HepG2 (cell line): ENCODE measurements around the gene TRMT1. TPM values are rescaled to one million over a fixed set of nuclear protein-coding genes. Genes with fewer than 3 reads are reported as not detected.

Experiments used
- ATAC-seq: fragments of 200-7000 bp; cut with Tn5 transposase; 3 replicates; pipeline ENCODE4 v1.9.1; 2020; ENCODE audit warnings: mild to moderate bottlenecking, moderate library complexity
- BruUV-seq: library from RNA; stranded (reverse); fragments of 400-500 nt; replicated peaks from 2 replicates; lab custom pipeline; 2021; lab: Mats Ljungman, UMichigan
- CTCF ChIA-PET: fragments of 300-600 bp; formaldehyde crosslinking; extraction: SDS; loops from one replicate; lab custom pipeline; 2021; ENCODE audit warnings: low total read pairs, inconsistent platforms, low intra/inter-chr PET ratio; lab: Yijun Ruan, JAX
- POLR2A ChIA-PET: fragments of 350-600 bp; sonication (Branson Sonifier 250); formaldehyde crosslinking; loops from one replicate; lab custom pipeline; 2020; ENCODE audit warnings: antibody characterized with exemption, inconsistent platforms; lab: Yijun Ruan, JAX
- DNase-seq: peaks from one replicate; pipeline ENCODE4 v3.0.0-alpha.2; 2015; ENCODE audit warnings: low spot score
- FAIRE-seq: peaks from 3 replicates; lab custom pipeline; 2011; peaks lifted over from hg19 to GRCh38; lab: Jason Lieb, UNC
- H2AFZ ChIP-seq: one replicate; pipeline ENCODE4 v1.6.1; 2011; ENCODE audit warnings: low read length, inconsistent platforms
- H3K27ac ChIP-seq: fragments of 300-600 bp; 3 replicates; pipeline ENCODE4 v1.8.0; 2011; ENCODE audit warnings: mixed run types, mild to moderate bottlenecking, mixed read lengths, low read length, inconsistent platforms; ENCODE audit not compliant: insufficient read depth; ENCODE audit errors: extremely low read length
- H3K27me3 ChIP-seq, 2 experiments: fragments of 200-600 bp in 1 of 2; 2 replicates in 1 of 2; 3 replicates in 1 of 2; pipeline versions ENCODE4 v1.6.0 to v1.8.0; 2011; ENCODE audit warnings: low read length in 2 of 2, mild to moderate bottlenecking in 2 of 2, moderate library complexity in 2 of 2, inconsistent platforms in 1 of 2; ENCODE audit not compliant: insufficient read depth in 2 of 2, control insufficient read depth in 1 of 2
- H3K36me3 ChIP-seq, 2 experiments: fragments of 200-600 bp in 1 of 2; replicated peaks in 1 of 2; 2 replicates in 1 of 2; 3 replicates in 1 of 2; pipeline versions ENCODE4 v1.5.1 to v1.8.0; 2011; ENCODE audit warnings: low read length in 2 of 2, inconsistent platforms in 1 of 2; ENCODE audit not compliant: insufficient read depth in 2 of 2, control insufficient read depth in 1 of 2
- H3K4me1 ChIP-seq: 2 replicates; pipeline ENCODE4 v1.5.1; 2012; ENCODE audit warnings: low read length, inconsistent platforms; ENCODE audit not compliant: insufficient read depth
- H3K4me2 ChIP-seq: 2 replicates; pipeline ENCODE4 v1.6.0; 2011; ENCODE audit warnings: low read depth, low read length, inconsistent platforms
- H3K4me3 ChIP-seq, 3 experiments: fragments of 200-600 bp in 1 of 3; sonication (generic), shearing (Covaris generic) in 1 of 3; replicated peaks in 1 of 3; 2 replicates each; pipeline ENCODE4 v1.5.1; 2011 to 2016; ENCODE audit warnings: low read length in 3 of 3, inconsistent platforms in 2 of 3, low read depth in 2 of 3, mild to moderate bottlenecking in 2 of 3, control low read depth in 1 of 3, mixed read lengths in 1 of 3; ENCODE audit not compliant: insufficient read depth in 1 of 3
- H3K79me2 ChIP-seq: one replicate; pipeline ENCODE4 v1.6.1; 2011; ENCODE audit warnings: low read length, inconsistent platforms; ENCODE audit not compliant: insufficient read depth
- H3K9ac ChIP-seq: 2 replicates; pipeline ENCODE4 v1.6.0; 2011; ENCODE audit warnings: mild to moderate bottlenecking, low read depth, low read length, inconsistent platforms; ENCODE audit not compliant: insufficient read depth
- H3K9me3 ChIP-seq: 2 replicates; pipeline ENCODE4 v1.5.1; 2012; ENCODE audit warnings: mild to moderate bottlenecking, low read length
- H4K20me1 ChIP-seq: 2 replicates; pipeline ENCODE4 v1.6.0; 2011; ENCODE audit warnings: inconsistent platforms, mild to moderate bottlenecking, low read length, moderate library complexity; ENCODE audit not compliant: insufficient read depth
- ARHGAP35 ChIP-seq: sonication (generic); formaldehyde crosslinking; IDR thresholded peaks from 2 replicates; pipeline ENCODE4 v1.9.0; 2022; ENCODE audit warnings: mild to moderate bottlenecking, inconsistent platforms, moderate library complexity, missing genetic modification reagents, borderline replicate concordance
- GATAD2A ChIP-seq: IDR thresholded peaks from 2 replicates; pipeline ENCODE4 v1.6.1; 2016
- HES4 ChIP-seq: sonication (generic); formaldehyde crosslinking; IDR thresholded peaks from 2 replicates; pipeline ENCODE4 v1.9.0; 2021; ENCODE audit warnings: mild to moderate bottlenecking, missing genetic modification reagents, borderline replicate concordance
- HMG20A ChIP-seq: IDR thresholded peaks from 2 replicates; pipeline ENCODE4 v1.6.1; 2016; ENCODE audit warnings: borderline replicate concordance
- HOXA9 ChIP-seq: sonication (generic); formaldehyde crosslinking; IDR thresholded peaks from 2 replicates; pipeline ENCODE4 v1.8.1; 2022; ENCODE audit warnings: missing genetic modification reagents, mild to moderate bottlenecking, moderate library complexity, borderline replicate concordance
- PLRG1 ChIP-seq: fragments of 450-650 bp; conservative IDR thresholded peaks from 2 replicates; pipeline ENCODE4 v1.6.1; 2016
- TFDP1 ChIP-seq: IDR thresholded peaks from 2 replicates; pipeline ENCODE4 v1.6.1; 2016; ENCODE audit warnings: missing compliant biosample characterization, missing genetic modification reagents, borderline replicate concordance
- XRCC5 ChIP-seq: fragments of 200-400 bp; formaldehyde crosslinking; optimal IDR thresholded peaks from 2 replicates; pipeline ENCODE3; 2017; ENCODE audit warnings: mild to moderate bottlenecking, low read length
- WGBS: methylation state at CpG from one replicate; pipeline ENCODE4 v1.1.6; 2017; ENCODE audit warnings: low lambda C conversion rate; 5-methylcytosine and 5-hydroxymethylcytosine counted together
- in situ Hi-C: cut with HindIII; loops from 2 replicates; pipeline ENCODE4 v1.10.0; 2017; ENCODE audit warnings: low pct_unique_long_range_greater_than_20kb; ENCODE audit not compliant: extremely low pct_ligation_motif_present
- intact Hi-C: fragments of 100-400 bp; cut with micrococcal nuclease; formaldehyde crosslinking; loops from one replicate; pipeline ENCODE4 v1.10.0; 2022; ENCODE audit not compliant: unreplicated experiment
- polyA plus RNA-seq, 8 experiments: library from polyadenylated mRNA; depleted of rRNA in 3 of 8; stranded (reverse) in 7 of 8; unstranded in 1 of 8; fragments of >200 nt; fragmentation: Illumina TruSeq in 4 of 8; extraction: Trizol in 4 of 8; gene quantifications; 2 replicates each; pipeline versions ENCODE4 v1.2.1 to v1.2.3, GENCODE V29; 2011 to 2016; ENCODE audit warnings: low read depth in 4 of 8, missing spikeins in 1 of 8, mixed read lengths in 1 of 8; ENCODE audit not compliant: insufficient read depth in 1 of 8
- total RNA-seq, 5 experiments: library from RNA; depleted of rRNA; stranded (reverse); fragments of >200 nt; fragmentation: Illumina TruSeq; extraction: Trizol; gene quantifications; 2 replicates each; pipeline ENCODE4 v1.2.3, GENCODE V29; 2016; ENCODE audit warnings: low read depth in 1 of 5
- TF ChIP-seq, protein P1 (sequence below): sonication (generic); formaldehyde crosslinking; IDR thresholded peaks from 2 replicates; pipeline ENCODE4 v1.5.1; 2020; ENCODE audit warnings: mild to moderate bottlenecking, moderate library complexity, missing genetic modification reagents
- TF ChIP-seq, protein P2 (sequence below): sonication (generic); formaldehyde crosslinking; IDR thresholded peaks from 2 replicates; pipeline ENCODE4 v1.5.1; 2020; ENCODE audit warnings: missing genetic modification reagents, mild to moderate bottlenecking, borderline replicate concordance
- TF ChIP-seq, protein P3 (sequence below): sonication (generic); formaldehyde crosslinking; IDR thresholded peaks from 2 replicates; pipeline ENCODE4 v1.9.0; 2021; ENCODE audit warnings: mild to moderate bottlenecking, missing genetic modification reagents

The TRMT1 gene
- total and polyA plus RNA-seq, 2 of the 13 experiments (the other 11 are each of a cell fraction or from before 2014, with no cell fraction given): 35.5 to 44.1 TPM

DNA sequence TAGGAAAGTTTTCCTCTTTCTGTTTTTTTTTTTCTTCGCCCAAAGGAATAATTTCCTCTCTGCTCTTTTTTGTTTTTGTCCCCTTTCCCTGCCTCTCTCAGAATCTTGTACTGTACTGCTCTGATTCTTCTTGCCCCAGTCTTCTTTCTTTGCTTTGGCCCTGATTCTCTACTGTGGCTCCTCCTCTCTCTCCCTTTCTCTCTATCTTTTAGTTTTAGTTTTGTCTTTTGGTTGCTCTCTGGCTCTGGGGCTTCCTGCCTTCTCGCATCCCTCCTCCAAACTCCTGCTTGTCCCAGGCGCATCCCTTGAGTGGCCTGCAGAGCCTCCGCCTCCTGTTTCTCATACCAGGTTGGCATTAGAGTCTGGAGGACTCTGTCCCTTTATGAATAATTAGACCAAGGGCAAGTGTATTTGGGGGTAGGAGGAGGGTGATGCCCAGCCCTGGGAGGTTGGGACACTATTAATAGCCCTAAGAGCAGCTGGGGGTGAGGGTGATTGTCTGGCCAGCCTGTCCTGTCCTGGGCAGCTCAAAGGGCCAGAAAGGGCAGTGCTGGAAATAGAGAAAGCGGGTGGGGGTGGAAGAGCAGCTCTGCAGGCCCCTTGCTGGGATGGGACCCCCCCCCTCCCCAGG is 53.0 kb downstream of the TRMT1 start:
- Histone ChIP-seq H2AFZ (no peak overlapping the region), H3K9me3 (no peaks in the 10 kb centered on the region), H3K9ac (no peak overlapping the region), H3K79me2 (peaks cover 17% of the 10 kb centered on the region), H3K27ac (no peak overlapping the region), H3K4me3 (no peak overlapping the region), H3K36me3 (peaks cover 0 to 3% of the 10 kb centered on the region in 2 experiments; a peak in 3 of 5 replicates), H4K20me1 (no peaks in the 10 kb centered on the region), H3K4me1 (peaks cover 44% of the 10 kb centered on the region), H3K27me3 (no peaks in the 10 kb centered on the region), H3K4me2 (no peak overlapping the region)
- in situ Hi-C loops (loop anchor here (5.0 kb wide), 2 partner anchors 41 to 76 kb away; no protein-coding TSS in a partner anchor), intact Hi-C loops (loop anchor here (5.0 kb wide), 1 partner anchor 41 kb away; no protein-coding TSS in a partner anchor)
- no peak for DNase-seq
- no peak for FAIRE-seq
- POLR2A ChIA-PET: no interaction called here
- CTCF ChIA-PET: no interaction called here
- BruUV-seq: no TSS peak
- ATAC-seq: no peak
- WGBS: 72% methylated on average over 5 of the region's 5 CpGs
- no peak for TF ChIP-seq ARHGAP35
- no peak for TF ChIP-seq HES4 (CRISPR knock-in tag)
- no peak for TF ChIP-seq GATAD2A
- TF ChIP-seq, protein P1, sequence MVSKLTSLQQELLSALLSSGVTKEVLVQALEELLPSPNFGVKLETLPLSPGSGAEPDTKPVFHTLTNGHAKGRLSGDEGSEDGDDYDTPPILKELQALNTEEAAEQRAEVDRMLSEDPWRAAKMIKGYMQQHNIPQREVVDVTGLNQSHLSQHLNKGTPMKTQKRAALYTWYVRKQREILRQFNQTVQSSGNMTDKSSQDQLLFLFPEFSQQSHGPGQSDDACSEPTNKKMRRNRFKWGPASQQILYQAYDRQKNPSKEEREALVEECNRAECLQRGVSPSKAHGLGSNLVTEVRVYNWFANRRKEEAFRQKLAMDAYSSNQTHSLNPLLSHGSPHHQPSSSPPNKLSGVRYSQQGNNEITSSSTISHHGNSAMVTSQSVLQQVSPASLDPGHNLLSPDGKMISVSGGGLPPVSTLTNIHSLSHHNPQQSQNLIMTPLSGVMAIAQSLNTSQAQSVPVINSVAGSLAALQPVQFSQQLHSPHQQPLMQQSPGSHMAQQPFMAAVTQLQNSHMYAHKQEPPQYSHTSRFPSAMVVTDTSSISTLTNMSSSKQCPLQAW (CRISPR knock-in tag): no peak
- TF ChIP-seq, protein P2, sequence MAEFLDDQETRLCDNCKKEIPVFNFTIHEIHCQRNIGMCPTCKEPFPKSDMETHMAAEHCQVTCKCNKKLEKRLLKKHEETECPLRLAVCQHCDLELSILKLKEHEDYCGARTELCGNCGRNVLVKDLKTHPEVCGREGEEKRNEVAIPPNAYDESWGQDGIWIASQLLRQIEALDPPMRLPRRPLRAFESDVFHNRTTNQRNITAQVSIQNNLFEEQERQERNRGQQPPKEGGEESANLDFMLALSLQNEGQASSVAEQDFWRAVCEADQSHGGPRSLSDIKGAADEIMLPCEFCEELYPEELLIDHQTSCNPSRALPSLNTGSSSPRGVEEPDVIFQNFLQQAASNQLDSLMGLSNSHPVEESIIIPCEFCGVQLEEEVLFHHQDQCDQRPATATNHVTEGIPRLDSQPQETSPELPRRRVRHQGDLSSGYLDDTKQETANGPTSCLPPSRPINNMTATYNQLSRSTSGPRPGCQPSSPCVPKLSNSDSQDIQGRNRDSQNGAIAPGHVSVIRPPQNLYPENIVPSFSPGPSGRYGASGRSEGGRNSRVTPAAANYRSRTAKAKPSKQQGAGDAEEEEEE (CRISPR knock-in tag): no peak
- TF ChIP-seq, protein P3, sequence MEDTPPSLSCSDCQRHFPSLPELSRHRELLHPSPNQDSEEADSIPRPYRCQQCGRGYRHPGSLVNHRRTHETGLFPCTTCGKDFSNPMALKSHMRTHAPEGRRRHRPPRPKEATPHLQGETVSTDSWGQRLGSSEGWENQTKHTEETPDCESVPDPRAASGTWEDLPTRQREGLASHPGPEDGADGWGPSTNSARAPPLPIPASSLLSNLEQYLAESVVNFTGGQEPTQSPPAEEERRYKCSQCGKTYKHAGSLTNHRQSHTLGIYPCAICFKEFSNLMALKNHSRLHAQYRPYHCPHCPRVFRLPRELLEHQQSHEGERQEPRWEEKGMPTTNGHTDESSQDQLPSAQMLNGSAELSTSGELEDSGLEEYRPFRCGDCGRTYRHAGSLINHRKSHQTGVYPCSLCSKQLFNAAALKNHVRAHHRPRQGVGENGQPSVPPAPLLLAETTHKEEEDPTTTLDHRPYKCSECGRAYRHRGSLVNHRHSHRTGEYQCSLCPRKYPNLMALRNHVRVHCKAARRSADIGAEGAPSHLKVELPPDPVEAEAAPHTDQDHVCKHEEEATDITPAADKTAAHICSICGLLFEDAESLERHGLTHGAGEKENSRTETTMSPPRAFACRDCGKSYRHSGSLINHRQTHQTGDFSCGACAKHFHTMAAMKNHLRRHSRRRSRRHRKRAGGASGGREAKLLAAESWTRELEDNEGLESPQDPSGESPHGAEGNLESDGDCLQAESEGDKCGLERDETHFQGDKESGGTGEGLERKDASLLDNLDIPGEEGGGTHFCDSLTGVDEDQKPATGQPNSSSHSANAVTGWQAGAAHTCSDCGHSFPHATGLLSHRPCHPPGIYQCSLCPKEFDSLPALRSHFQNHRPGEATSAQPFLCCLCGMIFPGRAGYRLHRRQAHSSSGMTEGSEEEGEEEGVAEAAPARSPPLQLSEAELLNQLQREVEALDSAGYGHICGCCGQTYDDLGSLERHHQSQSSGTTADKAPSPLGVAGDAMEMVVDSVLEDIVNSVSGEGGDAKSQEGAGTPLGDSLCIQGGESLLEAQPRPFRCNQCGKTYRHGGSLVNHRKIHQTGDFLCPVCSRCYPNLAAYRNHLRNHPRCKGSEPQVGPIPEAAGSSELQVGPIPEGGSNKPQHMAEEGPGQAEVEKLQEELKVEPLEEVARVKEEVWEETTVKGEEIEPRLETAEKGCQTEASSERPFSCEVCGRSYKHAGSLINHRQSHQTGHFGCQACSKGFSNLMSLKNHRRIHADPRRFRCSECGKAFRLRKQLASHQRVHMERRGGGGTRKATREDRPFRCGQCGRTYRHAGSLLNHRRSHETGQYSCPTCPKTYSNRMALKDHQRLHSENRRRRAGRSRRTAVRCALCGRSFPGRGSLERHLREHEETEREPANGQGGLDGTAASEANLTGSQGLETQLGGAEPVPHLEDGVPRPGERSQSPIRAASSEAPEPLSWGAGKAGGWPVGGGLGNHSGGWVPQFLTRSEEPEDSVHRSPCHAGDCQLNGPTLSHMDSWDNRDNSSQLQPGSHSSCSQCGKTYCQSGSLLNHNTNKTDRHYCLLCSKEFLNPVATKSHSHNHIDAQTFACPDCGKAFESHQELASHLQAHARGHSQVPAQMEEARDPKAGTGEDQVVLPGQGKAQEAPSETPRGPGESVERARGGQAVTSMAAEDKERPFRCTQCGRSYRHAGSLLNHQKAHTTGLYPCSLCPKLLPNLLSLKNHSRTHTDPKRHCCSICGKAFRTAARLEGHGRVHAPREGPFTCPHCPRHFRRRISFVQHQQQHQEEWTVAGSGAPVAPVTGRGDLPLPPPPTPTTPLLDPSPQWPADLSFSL (CRISPR knock-in tag): no peak
- TF ChIP-seq HOXA9 (CRISPR knock-in tag): no peak
- TF ChIP-seq PLRG1: no peak
- TF ChIP-seq XRCC5: no peak
- TF ChIP-seq HMG20A (CRISPR knock-in tag): no peak
- TF ChIP-seq TFDP1 (CRISPR knock-in tag): no peak
